RPMI7951 (cell line): ENCODE results near the gene ULBP3. TPM values are rescaled to one million over a fixed set of nuclear protein-coding genes. Genes with fewer than 3 reads are reported as not detected.
"Not testable (repeated sequence)": the region's sequence is repeated elsewhere in the genome, so short reads cannot be mapped to it uniquely, and the experiment has no call there.

Experiments
- DNase-seq: peaks from one replicate; pipeline ENCODE4 v3.0.0-alpha.2; 2012; ENCODE audit warnings: low read depth
- total RNA-seq: library from RNA; depleted of rRNA; stranded (reverse); fragments of >200 nt; shearing (Covaris generic); gene quantifications from 2 replicates; pipeline ENCODE4 v1.2.3, GENCODE V29; 2014

ULBP3 gene
- total RNA-seq, 1 experiment from 2014 or later = 13.6 TPM

DNA sequence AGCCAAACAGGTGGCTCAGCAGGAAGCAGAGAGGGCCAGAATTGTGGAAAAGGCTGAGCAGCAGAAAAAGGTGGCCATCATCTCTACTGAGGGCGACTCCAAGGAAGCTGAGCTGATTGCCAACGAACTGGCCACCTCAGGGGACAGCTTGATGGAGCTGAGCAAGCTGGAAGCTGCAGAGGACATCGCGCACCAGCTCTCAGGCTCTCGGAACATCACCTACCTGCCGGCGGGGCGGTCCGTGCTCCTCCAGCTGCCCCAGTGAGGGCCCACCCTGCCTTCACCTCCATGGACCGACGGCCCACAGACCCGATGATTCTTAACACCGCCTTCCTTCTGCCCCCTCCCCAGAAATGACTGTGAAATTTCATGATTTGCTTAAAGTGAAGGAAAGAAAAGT, 25.8 kb downstream of the ULBP3 start:
- no peak for DNase-seq

DNA sequence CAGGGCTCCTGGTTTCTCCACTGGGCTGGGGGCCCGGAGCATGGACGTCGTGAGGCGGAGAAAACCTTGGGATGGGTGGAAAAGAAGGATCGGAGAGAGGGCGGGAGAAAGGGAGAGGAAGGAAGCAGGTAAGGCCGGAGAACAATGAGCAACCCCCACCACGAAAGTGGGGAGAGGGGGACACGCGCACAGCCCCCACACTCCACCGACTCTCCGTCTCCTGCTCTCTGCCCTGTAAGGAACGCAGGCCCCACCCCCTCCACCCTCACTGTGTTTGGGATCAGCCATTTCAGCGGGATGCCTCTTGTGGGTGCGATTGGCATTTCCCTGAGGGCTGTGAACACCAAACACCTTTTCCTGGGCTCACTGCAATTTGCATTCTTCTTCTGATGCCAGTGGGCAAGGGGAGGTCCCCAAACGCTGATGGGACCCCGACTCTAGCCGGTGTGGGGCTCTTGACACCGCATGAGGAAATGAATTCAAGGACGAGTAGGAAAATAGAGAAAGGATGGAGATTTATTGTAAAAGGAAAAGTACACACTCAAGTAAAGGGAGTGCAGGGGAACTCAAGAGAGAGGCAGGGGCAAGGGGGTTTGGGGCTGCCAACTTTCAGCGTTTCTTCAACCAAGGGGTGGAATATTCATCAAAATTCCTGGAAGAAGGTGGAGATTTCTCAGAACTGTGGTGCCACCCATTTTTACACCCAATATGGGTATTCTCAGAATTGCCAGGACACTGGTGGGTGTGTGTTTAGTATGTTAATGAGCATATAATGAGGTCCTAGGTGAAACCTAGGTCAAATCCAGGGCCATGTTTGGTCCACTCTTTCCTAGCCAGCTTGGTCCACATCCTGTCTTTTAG, 30.5 kb downstream of the ULBP3 start:
- DNase-seq = no peak

DNA sequence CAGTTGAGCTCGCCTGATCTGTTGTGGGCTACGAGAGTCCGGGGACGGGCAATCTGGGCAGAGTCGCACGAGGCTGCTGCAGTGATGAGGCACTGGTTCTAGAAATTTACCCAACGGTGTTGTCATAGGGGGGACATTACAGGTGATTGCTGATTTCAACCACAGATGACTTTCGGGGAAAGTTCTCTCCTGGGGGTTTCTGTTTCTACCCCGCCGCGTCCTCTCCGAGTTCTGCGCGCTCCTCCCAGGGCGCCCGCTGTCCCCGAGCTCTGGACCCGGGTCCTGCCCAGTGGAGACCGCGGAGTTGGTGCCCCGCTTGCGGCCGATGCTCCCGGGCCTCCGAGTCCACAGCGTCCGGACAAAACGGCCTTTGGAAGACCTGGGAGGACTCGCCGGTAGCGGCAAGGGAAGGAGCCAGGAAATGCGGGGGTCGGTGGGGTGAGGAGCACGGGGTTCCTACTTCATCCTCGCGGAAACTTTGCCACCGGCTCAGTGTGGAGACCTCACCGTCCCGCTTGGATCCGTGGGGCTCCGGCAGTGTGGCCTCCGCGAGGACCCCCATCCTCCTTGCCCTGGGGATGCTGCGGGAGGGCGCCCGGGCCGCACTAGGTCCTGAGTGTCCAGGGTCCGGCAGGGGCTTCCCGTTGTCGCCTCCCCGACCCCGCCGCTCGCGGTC, 31.3 kb downstream of the ULBP3 start:
- DNase-seq = no peak

DNA sequence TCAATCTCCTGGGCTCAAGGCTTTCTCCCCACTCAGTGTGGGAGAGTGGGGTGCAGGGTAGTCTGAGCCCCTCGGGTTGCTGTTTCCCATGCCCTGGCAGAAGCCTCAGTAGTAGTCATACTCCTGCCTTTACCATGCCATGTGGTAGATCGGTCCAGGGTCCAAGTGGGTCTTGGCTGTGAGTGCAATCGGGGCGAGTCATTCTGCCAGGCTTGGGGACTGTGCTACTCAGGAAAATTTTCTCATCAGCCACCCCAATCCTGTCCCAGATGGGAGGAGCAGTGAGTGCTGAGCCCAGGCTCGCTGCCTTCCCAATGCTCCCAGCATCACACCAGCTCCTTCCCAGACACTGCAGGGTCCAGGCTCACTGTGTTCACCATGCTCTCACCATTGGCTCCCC, 32.8 kb downstream of the ULBP3 start:
- DNase-seq = no peak

DNA sequence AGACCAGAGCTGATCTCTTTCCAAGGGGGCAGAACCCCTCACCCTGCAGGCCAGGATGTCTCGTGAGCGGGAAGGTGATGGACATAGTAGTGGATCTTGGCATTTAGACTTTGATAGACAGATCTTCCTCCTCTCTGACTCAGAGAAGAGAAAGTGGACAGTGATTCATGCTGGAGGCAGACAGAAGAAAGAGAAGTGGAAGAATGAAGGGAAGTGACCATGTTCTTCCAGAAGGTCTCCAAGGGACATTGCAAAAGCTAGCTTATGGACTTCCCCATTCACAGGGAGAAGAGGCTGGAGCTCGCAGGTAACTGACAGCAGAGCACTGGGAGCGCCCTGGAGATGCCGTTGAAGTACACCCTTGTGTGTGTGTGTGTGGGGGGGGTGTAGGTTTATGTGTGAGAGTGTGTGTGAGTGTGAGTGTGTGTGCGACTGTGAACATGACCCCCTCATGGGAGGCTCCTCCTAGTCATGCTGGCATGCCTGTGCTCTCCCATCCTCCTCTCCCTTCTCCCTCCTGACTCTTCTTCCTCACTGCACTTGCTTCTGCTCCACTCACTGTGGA, 35.6 kb downstream of the ULBP3 start:
- no peak for DNase-seq

DNA sequence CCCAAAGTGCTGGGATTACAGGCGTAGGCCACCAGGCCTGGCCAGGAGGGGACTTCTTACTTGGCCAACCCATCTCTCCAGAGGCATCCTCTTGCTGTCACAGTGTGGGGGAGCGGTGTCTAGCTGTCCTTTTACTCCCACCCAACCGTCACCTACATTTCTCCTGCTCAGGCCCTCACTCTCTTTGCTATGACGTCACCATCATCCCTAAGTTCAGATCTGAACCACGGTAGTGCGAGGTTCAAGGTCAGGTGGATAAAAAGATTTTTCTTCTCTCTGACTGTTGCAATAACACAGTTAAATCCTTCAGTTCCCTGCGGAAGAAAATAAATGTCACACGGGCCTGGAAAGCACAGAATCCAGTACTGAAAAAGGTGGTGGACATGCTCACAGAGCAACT, 36.3 kb downstream of the ULBP3 start:
- DNase-seq = no peak

DNA sequence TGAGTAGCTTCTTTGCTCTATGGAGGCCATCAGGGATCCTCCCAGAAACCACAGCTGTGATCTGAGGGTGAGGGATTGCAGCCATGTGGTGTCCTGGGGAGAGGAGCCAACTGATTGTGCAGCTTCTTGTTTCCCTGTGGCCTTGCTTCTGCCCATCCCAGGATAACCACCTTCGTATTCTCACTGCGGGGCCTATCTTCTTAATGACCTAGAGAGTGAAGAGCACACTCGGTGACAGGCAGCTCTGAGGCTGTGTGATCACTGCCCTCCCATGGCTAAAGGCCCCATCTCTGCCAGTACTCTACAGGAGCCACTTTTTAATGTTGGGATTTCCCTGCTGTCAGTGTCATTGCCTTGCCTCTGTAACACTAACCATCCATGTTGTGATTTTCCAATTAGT, 38.3 kb downstream of the ULBP3 start:
- DNase-seq = no peak

DNA sequence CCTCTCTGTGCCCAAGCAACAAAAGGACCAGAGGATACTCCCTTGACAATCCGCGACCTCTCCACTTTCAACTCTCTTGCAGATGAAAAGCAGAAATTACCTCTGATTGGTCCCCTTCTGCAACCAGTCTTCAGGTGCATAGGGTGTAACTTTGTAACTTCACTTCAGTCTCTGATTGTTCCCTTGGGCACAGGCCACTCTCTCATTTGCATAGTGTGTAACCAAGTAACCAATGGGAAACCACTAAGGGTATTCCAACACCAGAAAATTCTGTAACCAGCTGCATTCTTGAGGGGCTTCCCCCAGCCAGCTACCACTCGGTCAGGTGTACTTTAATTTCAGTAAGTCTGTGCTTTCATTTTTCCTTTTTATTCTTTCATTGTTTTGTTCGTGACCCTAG, 39.2 kb downstream of the ULBP3 start:
- no peak for DNase-seq

DNA sequence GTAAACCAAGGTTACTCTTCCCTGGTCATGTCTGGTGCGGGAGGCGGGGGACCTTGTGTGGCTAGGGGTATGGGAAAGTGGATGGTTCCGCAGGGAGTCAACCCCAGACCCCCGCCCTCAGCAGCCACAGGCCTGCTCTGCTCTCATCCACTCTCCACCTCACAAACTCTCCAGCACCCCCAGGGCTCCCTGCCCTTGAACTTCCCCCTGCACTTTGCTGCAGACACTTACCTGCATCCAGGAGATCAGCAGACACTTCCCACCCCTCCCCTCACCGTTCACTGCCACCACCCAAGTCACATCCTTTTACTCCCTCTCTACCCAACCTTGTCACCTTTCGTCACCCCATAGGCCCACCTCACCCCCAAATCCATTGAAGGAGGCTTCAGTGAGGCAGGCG, 39.6 kb downstream of the ULBP3 start:
- DNase-seq = no peak

DNA sequence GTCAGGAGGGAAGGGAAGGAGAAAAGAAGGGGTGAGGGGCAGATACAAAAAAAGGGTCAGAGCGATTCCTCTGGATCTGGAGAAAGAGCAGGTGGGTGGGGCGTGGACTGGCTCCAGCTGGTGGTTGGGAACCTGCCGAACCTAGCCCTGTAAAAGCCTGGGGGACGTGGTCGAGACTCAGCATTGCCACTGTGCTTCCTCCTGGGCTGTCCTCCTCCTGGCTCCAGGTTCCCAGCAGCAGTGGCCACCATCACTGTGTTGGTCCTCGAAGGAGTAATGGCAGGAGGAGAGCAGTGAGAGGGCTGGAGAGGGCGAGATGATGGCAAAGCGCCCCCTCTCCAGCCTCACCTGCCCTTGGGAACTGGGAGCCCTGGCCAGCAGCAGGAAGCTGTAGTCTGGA, 40.1 kb downstream of the ULBP3 start:
- no peak for DNase-seq

DNA sequence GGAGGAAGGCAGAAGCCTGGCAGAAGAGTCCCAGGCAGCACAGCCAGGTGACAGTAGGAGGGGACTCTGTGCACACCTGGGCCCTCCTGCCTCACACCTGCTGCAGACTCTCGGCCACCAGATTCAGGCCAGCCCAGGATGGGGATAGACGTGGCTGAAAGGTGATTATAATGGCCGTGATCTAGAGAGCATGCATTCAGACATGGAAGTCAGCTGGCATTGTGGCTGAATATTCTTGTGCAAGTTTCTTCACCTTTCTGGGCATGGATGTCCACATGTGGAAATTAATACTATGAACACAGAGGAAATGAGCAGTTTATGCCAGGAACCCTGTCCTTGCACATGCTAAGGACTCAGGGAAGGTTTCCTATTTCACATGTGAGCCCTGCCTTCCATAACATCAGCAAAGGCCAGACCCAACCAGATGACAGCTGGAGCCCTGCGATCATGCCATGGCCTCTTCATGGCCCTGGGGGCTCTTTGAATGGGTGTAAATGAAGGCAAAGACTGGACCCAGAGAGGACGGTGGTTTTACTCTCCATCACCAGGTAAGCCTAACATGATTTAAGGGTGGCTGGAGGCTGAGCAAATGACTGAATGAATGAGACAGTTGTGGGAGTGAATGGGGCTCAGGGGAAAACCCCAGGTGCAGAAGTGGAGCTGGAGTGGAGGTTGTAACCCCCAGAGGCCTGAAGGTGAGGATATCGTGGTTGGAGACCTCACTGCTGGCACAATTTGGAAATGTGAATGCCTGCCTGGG, 40.9 kb downstream of the ULBP3 start:
- DNase-seq = no peak

DNA sequence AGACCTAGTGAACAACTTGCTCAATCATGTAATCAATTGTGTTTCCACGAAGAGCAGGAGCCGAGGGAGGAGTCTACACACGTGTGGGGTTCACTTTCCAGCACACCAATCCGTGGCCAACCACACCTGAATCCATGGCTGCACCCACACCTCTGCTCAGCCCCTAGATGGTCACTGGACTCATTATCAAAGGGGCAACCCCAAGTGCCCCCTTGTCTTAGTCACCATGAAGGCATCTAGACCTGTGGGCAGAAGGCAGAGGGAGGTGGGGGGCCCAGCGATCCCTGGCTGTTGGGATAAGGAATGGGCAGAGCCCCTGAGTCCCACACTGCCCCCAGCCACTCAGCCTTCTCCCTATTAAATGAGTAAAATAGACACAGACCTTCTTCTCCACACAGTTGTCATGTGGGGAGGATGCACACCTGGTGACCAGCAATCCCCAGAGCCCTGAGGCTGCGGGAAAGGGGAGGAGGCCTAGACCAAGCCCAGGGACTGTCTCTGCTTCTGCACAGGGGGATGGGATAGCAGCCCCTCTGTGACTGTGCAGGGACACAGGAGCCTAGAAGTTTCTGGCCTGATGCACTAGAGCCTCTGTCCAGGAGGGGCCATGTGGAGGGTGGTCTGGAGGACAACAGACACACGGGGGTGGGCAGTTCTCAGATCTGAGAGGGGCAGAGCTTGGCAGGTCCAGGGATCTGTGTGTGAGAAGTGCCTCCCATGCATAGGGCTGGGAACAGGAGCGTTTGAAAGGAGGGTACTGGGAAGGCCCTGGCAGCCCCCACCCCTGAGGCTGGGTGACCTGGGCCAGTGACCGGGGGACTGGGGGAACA, 41.7 kb downstream of the ULBP3 start:
- DNase-seq = no peak

DNA sequence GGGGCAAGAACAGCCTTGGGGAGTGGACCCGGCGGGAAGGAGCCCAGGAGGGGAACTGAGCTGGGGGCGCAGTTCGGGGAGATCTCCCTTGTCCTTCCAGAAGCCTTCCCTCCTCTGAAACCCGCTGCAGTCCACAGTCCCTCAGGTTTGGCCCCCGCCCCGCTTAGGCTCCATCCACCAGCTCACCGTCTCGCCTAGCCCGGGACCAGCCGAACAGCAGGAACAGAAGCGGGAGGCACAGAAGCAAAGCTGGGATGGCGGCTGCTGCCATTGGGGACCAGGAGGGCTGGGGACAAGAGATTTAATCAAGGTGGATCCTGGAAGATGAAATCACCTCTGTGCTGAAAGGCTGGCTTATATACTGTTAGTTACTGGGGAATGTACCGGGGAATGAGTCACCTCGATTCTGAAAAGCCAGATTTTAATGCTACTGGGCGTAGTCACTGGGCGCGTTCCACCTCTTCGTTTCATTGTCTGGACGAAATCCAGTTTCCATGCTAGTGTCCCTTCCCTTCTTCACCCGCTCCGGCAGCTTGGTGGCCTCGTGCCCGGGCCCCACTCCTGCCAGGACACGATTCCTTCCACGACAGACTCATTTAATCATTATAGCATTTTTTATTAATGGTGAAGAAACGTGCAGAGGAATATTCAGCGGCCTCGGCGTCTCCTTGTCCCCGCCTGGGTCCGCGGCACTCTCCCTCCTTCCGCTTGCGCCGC, 43.6 kb downstream of the ULBP3 start, which contains the start of gene RAET1L:
RAET1L (minus strand) TSS at position 332 of the 717 bp plus-strand sequence; CDS start at position 271, 61 bp downstream.
- DNase-seq = peak; percentile 66

DNA sequence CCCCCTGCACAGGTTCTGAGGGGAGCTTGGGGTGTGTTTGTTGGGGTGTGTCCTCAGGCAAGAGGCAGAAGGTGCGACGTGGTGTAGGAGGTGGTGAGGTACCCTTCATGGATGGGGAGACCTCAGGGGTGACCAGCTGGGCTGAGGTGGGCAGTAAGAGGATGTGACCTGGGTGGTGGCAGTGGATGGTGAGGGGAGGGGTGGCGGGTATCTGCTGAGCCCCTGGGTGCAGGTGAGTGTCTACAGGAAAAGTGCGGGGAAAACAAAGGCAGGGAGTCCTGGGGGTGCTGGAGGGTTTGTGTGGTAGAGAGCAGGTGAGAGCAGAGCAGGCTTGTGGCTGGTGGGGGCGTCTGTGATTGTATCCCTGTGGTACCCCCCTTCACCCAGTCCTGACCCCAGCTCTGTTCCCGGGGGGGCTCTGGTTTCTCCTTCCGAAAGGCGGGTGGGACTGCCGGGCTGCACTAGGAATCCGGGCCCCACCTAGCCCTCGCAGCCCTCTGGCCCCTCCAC, 44.2 kb downstream of the ULBP3 start:
- DNase-seq = no peak

DNA sequence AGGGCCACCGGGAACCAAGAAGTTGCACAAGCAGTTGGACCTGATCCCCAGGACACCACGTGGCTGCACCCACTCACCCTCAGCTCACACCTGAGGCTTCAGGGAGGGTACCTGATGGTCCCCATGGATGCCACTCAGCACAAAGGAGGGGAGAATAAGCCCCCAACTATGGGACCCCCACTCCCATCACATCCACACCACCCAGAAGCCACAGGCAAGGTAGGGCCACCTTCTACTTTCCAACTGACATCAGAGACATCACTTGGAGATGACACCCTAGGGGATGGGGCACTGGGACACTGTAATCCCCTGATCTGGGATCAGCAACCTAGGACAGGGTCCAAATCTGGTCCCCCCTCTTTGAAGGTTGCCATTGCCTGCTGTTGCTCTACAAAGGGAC, 44.9 kb downstream of the ULBP3 start:
- DNase-seq = not testable (repeated sequence)

DNA sequence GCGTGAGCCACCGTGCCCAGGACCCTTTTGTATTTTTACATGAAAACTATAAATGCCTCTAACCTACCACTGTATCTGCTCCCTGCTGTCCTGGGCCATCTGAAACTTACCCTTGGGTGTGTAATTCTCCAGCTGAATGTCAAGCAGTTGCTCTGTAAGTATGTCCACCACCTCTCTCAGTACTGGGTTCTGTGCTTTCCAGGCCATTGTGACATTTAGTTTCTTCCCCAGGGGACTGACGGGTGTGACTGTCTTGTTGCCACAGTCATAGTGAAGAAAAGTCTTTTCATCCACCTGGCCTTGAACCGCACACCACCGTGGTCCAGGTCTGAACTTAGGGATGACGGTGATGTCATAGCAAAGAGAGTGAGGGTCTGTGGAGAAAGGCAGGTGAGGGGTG, 47.1 kb downstream of the ULBP3 start:
- not testable (repeated sequence) for DNase-seq

DNA sequence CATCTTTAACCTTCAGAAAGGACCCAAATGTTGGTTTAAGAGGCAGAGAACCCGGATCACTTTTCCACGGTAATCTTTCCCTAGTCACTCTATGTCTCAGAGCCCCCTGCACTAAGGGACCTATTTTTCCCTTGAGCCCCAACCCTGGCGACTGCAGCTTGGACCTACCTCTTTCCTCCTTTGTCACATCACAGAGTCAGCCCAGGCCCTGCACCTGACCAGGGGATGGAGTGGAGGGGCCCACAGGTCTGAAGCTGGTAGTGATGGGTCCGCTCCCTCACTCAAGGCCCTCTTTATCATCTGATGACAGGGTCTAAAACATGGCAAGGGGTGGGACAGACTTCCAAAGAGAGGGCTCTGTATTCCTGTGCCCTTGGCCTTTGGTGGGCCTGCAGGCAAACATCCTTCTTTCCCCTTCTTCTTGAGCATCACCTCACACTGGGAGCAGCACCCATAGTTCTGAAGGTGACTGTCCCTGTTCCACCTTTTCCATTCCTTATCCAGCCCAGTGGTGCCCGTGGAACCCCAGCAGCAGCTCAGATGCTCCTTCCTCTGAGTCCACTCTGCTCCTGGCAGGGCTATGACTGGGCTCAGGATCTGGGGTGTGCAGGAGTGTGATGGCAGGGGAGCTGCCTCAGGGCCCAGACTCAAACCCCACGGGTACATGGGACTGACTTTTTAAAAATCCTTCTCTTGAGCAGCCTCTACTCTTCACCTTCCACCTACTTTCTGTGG, 49.9 kb downstream of the ULBP3 start:
- no peak for DNase-seq

DNA sequence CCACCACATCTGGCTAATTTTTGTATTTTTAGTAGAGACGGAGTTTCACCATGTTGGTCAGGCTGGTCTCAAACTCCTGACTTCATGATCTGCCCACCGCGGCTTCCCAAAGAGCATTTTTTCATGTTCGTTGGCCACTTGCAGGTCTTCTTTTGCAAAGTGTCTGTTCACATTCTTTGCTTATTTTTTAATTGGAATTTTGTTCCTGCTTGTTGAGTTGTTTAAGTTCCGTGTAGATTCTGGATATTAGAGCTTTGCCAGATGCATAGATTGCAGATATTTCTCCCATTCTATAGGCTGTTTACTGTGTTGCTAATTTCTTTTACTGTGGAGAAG, 51.8 kb downstream of the ULBP3 start:
- not testable (repeated sequence) for DNase-seq

DNA sequence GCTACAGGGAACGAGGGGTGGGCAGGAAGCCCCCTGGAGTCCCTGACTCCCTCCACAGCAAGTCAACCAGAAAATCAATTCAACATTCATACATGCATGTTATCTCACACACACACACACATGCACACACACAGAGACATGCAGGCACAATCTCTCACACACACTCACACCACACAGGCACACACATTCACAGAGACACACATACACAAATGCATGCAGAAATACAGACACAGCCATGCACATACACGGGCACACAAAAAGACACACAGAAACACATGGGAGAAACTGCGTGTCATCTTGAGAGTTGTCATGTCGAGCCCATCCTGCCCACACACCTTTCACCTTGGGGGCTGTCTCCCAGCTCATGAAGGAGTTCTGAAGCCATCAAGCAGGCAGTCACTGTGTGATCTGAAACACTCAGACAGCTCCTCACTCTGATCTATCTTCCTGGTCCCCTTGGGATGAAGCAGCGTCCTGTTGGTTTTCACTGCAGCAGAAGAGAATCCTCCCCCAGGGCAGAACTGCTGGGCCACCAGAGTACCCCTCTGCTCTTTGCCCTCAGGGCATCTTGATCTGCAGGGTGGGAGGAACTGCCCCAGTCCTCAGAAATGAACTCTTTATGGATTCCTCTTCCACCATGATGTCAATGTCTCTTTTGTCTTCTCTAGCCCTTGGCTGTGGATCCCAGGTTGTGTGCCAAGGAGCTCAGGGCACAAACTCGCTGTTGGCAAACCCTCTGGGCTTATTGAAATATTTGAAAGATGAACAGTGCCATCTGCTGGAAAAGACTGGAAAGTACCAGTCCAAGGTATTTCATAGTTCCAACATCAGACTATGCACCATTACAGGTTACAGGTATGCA, 52.4 kb downstream of the ULBP3 start:
- peak; percentile 55 for DNase-seq
